Adrenal gland (tissue), 12 donors: ENCODE data around the gene AACS. TPM values are rescaled to one million over a fixed set of nuclear protein-coding genes. Genes with fewer than 3 reads are reported as not detected.
"Not testable (repeated sequence)": the region's sequence is repeated elsewhere in the genome, so short reads cannot be mapped to it uniquely, and the experiment has no call there.

Experiments
- DNase-seq, 7 donors: peaks; one replicate each; pipeline ENCODE4 v3.0.0-alpha.2; 2019 to 2020
- H3K27ac ChIP-seq, 5 donors: fragments of 200-600 bp; sonication (generic) in 4 of 5; 1 replicate in 3 of 5; 2 replicates in 2 of 5; pipeline versions ENCODE4 v1.5.1 to v1.8.0; 2016 to 2020; ENCODE audit warnings: mild to moderate bottlenecking in 1 of 5
- H3K27me3 ChIP-seq: fragments of 200-600 bp; 2 replicates; pipeline ENCODE4 v1.8.0; 2021
- H3K36me3 ChIP-seq, 2 donors: fragments of 200-600 bp; replicated peaks in 1 of 2; 1 replicate in 1 of 2; 2 replicates in 1 of 2; pipeline versions ENCODE4 v1.5.1 to v1.8.0; 2018 to 2022
- H3K4me1 ChIP-seq, 2 donors: fragments of 200-600 bp; replicated peaks in 1 of 2; 1 replicate in 1 of 2; 2 replicates in 1 of 2; pipeline versions ENCODE4 v1.5.1 to v1.8.0; 2018 to 2021
- H3K4me3 ChIP-seq, 4 donors: fragments of 200-600 bp; sonication (generic) in 3 of 4; one replicate each; pipeline ENCODE4 v1.5.1; 2016 to 2018
- H3K9me3 ChIP-seq, 3 donors: fragments of 200-600 bp; sonication (generic) in 1 of 3; replicated peaks in 1 of 3; 1 replicate in 2 of 3; 2 replicates in 1 of 3; pipeline versions ENCODE4 v1.5.1 to v1.8.0; 2016 to 2021
- CTCF ChIP-seq, 6 experiments: fragments of 450-650 bp in 4 of 6; fragments of 200-600 bp in 2 of 6; sonication (generic) in 1 of 6; IDR thresholded peaks; 1 replicate in 5 of 6; 2 replicates in 1 of 6; pipeline versions ENCODE4 v1.5.1 to v1.8.0; 2016 to 2021; ENCODE audit warnings: antibody characterized with exemption in 6 of 6, mild to moderate bottlenecking in 2 of 6, moderate library complexity in 1 of 6
- POLR2A ChIP-seq, 2 donors: fragments of 450-650 bp; IDR thresholded peaks; one replicate each; pipeline ENCODE4 v1.6.1; 2017; ENCODE audit warnings: antibody characterized with exemption in 2 of 2, mild to moderate bottlenecking in 2 of 2, moderate library complexity in 1 of 2
- WGBS, 4 donors: extraction: QIAGEN DNeasy Blood & Tissue Kit in 2 of 4; methylation state at CpG; one replicate each; pipeline versions ENCODE4 v1.1.5 to v1.1.7; 2013 to 2017; 5-methylcytosine and 5-hydroxymethylcytosine counted together
- intact Hi-C, 2 donors: fragments of 100-400 bp; cut with DNase I; formaldehyde crosslinking; loops; one replicate each; pipeline versions ENCODE4 v1.14.1 to v1.15.0; 2022 to 2023
- polyA plus RNA-seq, 3 donors: library from polyadenylated mRNA; stranded (reverse); fragments of 200-250 nt in 2 of 3; fragments of 350-450 nt in 1 of 3; fragmentation: Illumina TruSeq in 1 of 3; extraction: RNeasy Lipid Tissue Mini Kit (QIAGEN cat#74804) in 1 of 3; gene quantifications; one replicate each; pipeline ENCODE4 v1.2.3, GENCODE V29; 2013 to 2014
- total RNA-seq, 9 donors: library from RNA; depleted of rRNA in 4 of 9; stranded (reverse); fragments of >200 nt in 4 of 9; fragments of 120-200 nt in 1 of 9; fragmentation: NEBNext Ultra II Directional in 1 of 9; extraction: Animal tissue kit (Norgen Biotek cat#: 25700) in 1 of 9; gene quantifications; one replicate each; pipeline versions ENCODE4 v1.1.0 to v1.2.4, GENCODE V29; 2013 to 2023
- donor health status: healthy with polysubstance abuse.
- donor health status: Bipolar disorder and iron deficiency.
- donor health status: DM: yes; HTN: yes; CAD: no.
- donor health status: DM: no; HTN: no; CAD: no.
- donor health status: DM: no; HTN: no; CAD: no.
- donor health status: DM: yes; HTN: yes; CAD: no.

AACS gene
- total and polyA plus RNA-seq, 12 donors = 8.0 to 31.7 (median 15.4) TPM

- WGBS, 4 donors = 90 to 93% (median 92%) methylated on average over 7 to 10 of the region's 10 CpGs
- TF ChIP-seq POLR2A (IDR thresholded peaks at IDR 0.05) (no peak), CTCF (IDR thresholded peaks at IDR 0.05) (no peak)
- Histone ChIP-seq H3K4me3 (no peak overlapping the region), H3K36me3 (peaks cover 0 to 24% of the 10 kb centered on the region in 2 donors), H3K9me3 (no peaks in the 10 kb centered on the region), H3K4me1 (no peaks in the 10 kb centered on the region), H3K27ac (no peak overlapping the region), H3K27me3 (no peaks in the 10 kb centered on the region)
- no peak for DNase-seq
- intact Hi-C loops = no loop called here
These were observed 39.7 kb downstream of the AACS start for GRCh38 chr12:125104982-125105381.

- H3K4me1 ChIP-seq = no peaks in the 10 kb centered on the region
- TF ChIP-seq POLR2A (IDR thresholded peaks at IDR 0.05) (no peak), CTCF (IDR thresholded peaks at IDR 0.05) (no peak)
- no peak overlapping the region for H3K4me3 ChIP-seq
- DNase-seq = no peak
- no peaks in the 10 kb centered on the region for H3K9me3 ChIP-seq
- intact Hi-C loops = no loop called here
- 70 to 94% (median 88%) methylated on average over 6 of the region's 6 CpGs for WGBS, 4 donors
- no peak overlapping the region for H3K27ac ChIP-seq
- peaks cover 0 to 24% of the 10 kb centered on the region in 2 donors for H3K36me3 ChIP-seq
- H3K27me3 ChIP-seq = no peaks in the 10 kb centered on the region
These were observed 40.4 kb downstream of the AACS start for GRCh38 chr12:125105600-125105999.

- WGBS, 4 donors = 82 to 92% (median 87%) methylated on average over 14 of the region's 14 CpGs
These were observed 45.6 kb downstream of the AACS start for GRCh38 chr12:125110641-125111360.

GRCh38 chr12:125111403-125111802 lies 46.2 kb downstream of the AACS start:
- no peak for DNase-seq
- WGBS, 4 donors = 84 to 99% (median 93%) methylated on average over 3 of the region's 3 CpGs
- TF ChIP-seq POLR2A (IDR thresholded peaks at IDR 0.05) = no peak
- TF ChIP-seq CTCF (IDR thresholded peaks at IDR 0.05) = no peak
- H3K4me1 ChIP-seq = no peaks in the 10 kb centered on the region
- H3K27ac ChIP-seq = no peak overlapping the region
- H3K36me3 ChIP-seq = peaks cover 0 to 9% of the 10 kb centered on the region in 2 donors
- no peak overlapping the region for H3K4me3 ChIP-seq
- H3K9me3 ChIP-seq = no peaks in the 10 kb centered on the region
- intact Hi-C loops = no loop called here
- H3K27me3 ChIP-seq = no peaks in the 10 kb centered on the region

More at GRCh38 chr12:125110641-125111360, 45.6 kb downstream of the AACS start:
- H3K4me1 ChIP-seq = no peaks in the 10 kb centered on the region
- no peak for DNase-seq
- H3K27me3 ChIP-seq = no peaks in the 10 kb centered on the region
- TF ChIP-seq POLR2A (IDR thresholded peaks at IDR 0.05) (no peak), CTCF (IDR thresholded peaks at IDR 0.05) (no peak)
- H3K9me3 ChIP-seq = no peaks in the 10 kb centered on the region
- intact Hi-C loops = no loop called here
- no peak overlapping the region for H3K27ac ChIP-seq
- no peak overlapping the region for H3K4me3 ChIP-seq
- H3K36me3 ChIP-seq = peaks cover 0 to 9% of the 10 kb centered on the region in 2 donors

GRCh38 chr12:125112614-125113013 lies 47.4 kb downstream of the AACS start:
- H3K27ac ChIP-seq, H3K9me3 ChIP-seq, intact Hi-C loops, DNase-seq, H3K4me1 ChIP-seq, H3K27me3 ChIP-seq, H3K4me3 ChIP-seq, H3K36me3 ChIP-seq: not testable (repeated sequence)
- WGBS, 4 donors = 94 to 99% (median 97%) methylated on average over 6 of the region's 6 CpGs
